GM21447 (cell line): ENCODE measurements around the gene SNAP23.

Experiments
- ATAC-seq: cut with Tn5 transposase; IDR thresholded peaks from one replicate; pipeline ENCODE4 v1.9.1; 2021; ENCODE audit not compliant: unreplicated experiment

Gene SNAP23

GRCh38 chr15:42495361-42496212 is at the start of gene SNAP23:
Gene SNAP23, plus strand, starts transcription at chr15:42495634. Its CDS starts 16,213 bp downstream, at chr15:42511847.
- ATAC-seq, result peak; percentile 80

GRCh38 chr15:42447599-42447998 is 47.8 kb upstream of the SNAP23 start:
- ATAC-seq, result no peak

GRCh38 chr15:42448281-42448680 is 47.2 kb upstream of the SNAP23 start:
- no peak for ATAC-seq

- no peak for ATAC-seq
These were observed 45.5 kb upstream of the SNAP23 start for GRCh38 chr15:42449770-42450424.

GRCh38 chr15:42450425-42450790 is 45.0 kb upstream of the SNAP23 start:
- ATAC-seq, result no peak

GRCh38 chr15:42453826-42454225 is 41.6 kb upstream of the SNAP23 start:
- no peak for ATAC-seq

GRCh38 chr15:42456531-42456930 is 38.9 kb upstream of the SNAP23 start:
- no peak for ATAC-seq

- no peak for ATAC-seq
These were observed 38.5 kb upstream of the SNAP23 start for GRCh38 chr15:42456971-42457370.

GRCh38 chr15:42457445-42458442 is 37.7 kb upstream of the SNAP23 start:
- peak; percentile 75 for ATAC-seq

GRCh38 chr15:42461261-42461660 is 34.2 kb upstream of the SNAP23 start:
- no peak for ATAC-seq

- ATAC-seq, result no peak
These were observed 29.7 kb upstream of the SNAP23 start for GRCh38 chr15:42465520-42466259.

- ATAC-seq, result no peak
These were observed 24.4 kb upstream of the SNAP23 start for GRCh38 chr15:42471002-42471401.

- no peak for ATAC-seq
These were observed 20.6 kb upstream of the SNAP23 start for GRCh38 chr15:42474827-42475226.

GRCh38 chr15:42482701-42483100 is 12.7 kb upstream of the SNAP23 start:
- no peak for ATAC-seq

GRCh38 chr15:42483677-42484076 is 11.8 kb upstream of the SNAP23 start:
- ATAC-seq, result no peak

GRCh38 chr15:42490291-42490670 is 5.2 kb upstream of the SNAP23 start:
- peak; percentile 7 for ATAC-seq

GRCh38 chr15:42490671-42491538 is 4.5 kb upstream of the SNAP23 start, which contains the start of gene ZNF106:
Gene ZNF106, minus strand, starts transcription at chr15:42491141. Its CDS starts 18,852 bp downstream, at chr15:42472289.
- ATAC-seq, result peak; percentile 42

- ATAC-seq, result no peak
These were observed 3.8 kb upstream of the SNAP23 start for GRCh38 chr15:42491539-42492225.

GRCh38 chr15:42493679-42494078 is 1.8 kb upstream of the SNAP23 start:
- ATAC-seq, result no peak
